RWPE2 (cell line): ENCODE measurements around the gene GRK6.

Experiments used
- ATAC-seq: fragments of 200-7000 bp; cut with Tn5 transposase; 3 replicates; pipeline ENCODE4 v1.9.1; 2021; ENCODE audit warnings: low read depth
- DNase-seq: peaks from one replicate; pipeline ENCODE4 v3.0.0-alpha.2; 2020; ENCODE audit warnings: low spot score
- H3K27ac ChIP-seq: fragments of 450-650 bp; 2 replicates; pipeline ENCODE4 v1.5.1; 2017; ENCODE audit warnings: mild to moderate bottlenecking; ENCODE audit not compliant: poor library complexity, severe bottlenecking
- H3K27me3 ChIP-seq: fragments of 250-450 bp; sonication (Bioruptor Pico); 2 replicates; pipeline ENCODE4 v1.5.1; 2021; ENCODE audit warnings: mild to moderate bottlenecking, moderate library complexity; ENCODE audit not compliant: insufficient read depth, poor library complexity, severe bottlenecking
- H3K36me3 ChIP-seq: fragments of 250-450 bp; sonication (Bioruptor Pico); 2 replicates; pipeline ENCODE4 v1.5.1; 2020; ENCODE audit warnings: low read depth, mild to moderate bottlenecking, moderate library complexity
- H3K4me1 ChIP-seq: fragments of 250-450 bp; sonication (Bioruptor Pico); 2 replicates; pipeline ENCODE4 v1.5.1; 2021; ENCODE audit warnings: mild to moderate bottlenecking, moderate library complexity; ENCODE audit not compliant: insufficient read depth, poor library complexity, severe bottlenecking
- H3K4me3 ChIP-seq: fragments of 250-450 bp; sonication (Bioruptor Pico); 2 replicates; pipeline ENCODE4 v1.5.1; 2021; ENCODE audit warnings: mild to moderate bottlenecking, moderate library complexity; ENCODE audit not compliant: severe bottlenecking
- H3K9me3 ChIP-seq: fragments of 250-450 bp; sonication (Bioruptor Pico); 2 replicates; pipeline ENCODE4 v1.5.1; 2021; ENCODE audit warnings: mild to moderate bottlenecking, moderate library complexity; ENCODE audit not compliant: severe bottlenecking
- TF ChIP-seq, protein P1 (sequence below): fragments of 450-650 bp; IDR thresholded peaks from one replicate; pipeline ENCODE4 v1.5.1; 2017; ENCODE audit warnings: mild to moderate bottlenecking, moderate library complexity; ENCODE audit not compliant: poor library complexity, severe bottlenecking

GRK6 gene

DNA sequence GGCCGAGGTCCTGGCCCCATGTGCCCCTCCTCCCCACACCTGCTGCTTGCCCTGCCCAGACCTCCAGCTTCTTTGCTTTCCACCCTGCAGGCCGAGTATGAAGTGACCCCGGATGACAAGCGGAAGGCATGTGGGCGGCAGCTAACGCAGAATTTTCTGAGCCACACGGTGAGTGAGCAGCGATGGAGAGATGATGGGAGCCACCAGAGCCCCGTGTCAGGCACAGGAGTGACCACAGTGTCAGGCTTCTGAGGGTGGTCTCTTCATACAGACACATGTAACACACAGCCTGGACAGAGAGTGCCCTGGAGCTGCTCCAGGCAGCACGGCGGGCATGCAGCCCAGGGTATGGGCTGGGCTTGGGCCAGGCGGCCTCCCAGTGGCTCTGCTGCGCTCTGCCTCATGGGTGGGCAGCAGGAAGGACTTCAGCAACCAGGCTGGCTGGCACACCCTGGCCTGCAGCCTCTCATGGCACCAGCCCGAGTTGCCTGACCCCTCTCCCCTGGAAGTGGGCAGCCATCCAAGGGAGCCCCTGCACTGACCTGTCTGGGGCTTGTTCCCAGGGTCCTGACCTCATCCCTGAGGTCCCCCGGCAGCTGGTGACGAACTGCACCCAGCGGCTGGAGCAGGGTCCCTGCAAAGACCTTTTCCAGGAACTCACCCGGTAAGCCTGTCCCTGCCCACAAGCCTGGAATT lies 5.8 kb downstream of the GRK6 start:
- ATAC-seq (no peak), DNase-seq (no peak)
- Histone ChIP-seq H3K27me3 (no peaks in the 10 kb centered on the region), H3K9me3 (no peaks in the 10 kb centered on the region), H3K36me3 (peaks cover 66% of the 10 kb centered on the region), H3K27ac (no peak overlapping the region), H3K4me3 (no peak overlapping the region), H3K4me1 (no peaks in the 10 kb centered on the region)
- TF ChIP-seq, protein P1, sequence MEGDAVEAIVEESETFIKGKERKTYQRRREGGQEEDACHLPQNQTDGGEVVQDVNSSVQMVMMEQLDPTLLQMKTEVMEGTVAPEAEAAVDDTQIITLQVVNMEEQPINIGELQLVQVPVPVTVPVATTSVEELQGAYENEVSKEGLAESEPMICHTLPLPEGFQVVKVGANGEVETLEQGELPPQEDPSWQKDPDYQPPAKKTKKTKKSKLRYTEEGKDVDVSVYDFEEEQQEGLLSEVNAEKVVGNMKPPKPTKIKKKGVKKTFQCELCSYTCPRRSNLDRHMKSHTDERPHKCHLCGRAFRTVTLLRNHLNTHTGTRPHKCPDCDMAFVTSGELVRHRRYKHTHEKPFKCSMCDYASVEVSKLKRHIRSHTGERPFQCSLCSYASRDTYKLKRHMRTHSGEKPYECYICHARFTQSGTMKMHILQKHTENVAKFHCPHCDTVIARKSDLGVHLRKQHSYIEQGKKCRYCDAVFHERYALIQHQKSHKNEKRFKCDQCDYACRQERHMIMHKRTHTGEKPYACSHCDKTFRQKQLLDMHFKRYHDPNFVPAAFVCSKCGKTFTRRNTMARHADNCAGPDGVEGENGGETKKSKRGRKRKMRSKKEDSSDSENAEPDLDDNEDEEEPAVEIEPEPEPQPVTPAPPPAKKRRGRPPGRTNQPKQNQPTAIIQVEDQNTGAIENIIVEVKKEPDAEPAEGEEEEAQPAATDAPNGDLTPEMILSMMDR, result no peak

GRCh38 chr5:177432839-177433657 lies 6.6 kb downstream of the GRK6 start:
- H3K27me3 ChIP-seq, result no peaks in the 10 kb centered on the region
- ATAC-seq (no peak), DNase-seq (no peak)
- no peak overlapping the region for H3K27ac ChIP-seq
- no peak overlapping the region for H3K4me3 ChIP-seq
- no peaks in the 10 kb centered on the region for H3K9me3 ChIP-seq
- TF ChIP-seq, protein P1, result no peak
- H3K36me3 ChIP-seq, result peaks cover 73% of the 10 kb centered on the region
- H3K4me1 ChIP-seq, result no peaks in the 10 kb centered on the region

DNA sequence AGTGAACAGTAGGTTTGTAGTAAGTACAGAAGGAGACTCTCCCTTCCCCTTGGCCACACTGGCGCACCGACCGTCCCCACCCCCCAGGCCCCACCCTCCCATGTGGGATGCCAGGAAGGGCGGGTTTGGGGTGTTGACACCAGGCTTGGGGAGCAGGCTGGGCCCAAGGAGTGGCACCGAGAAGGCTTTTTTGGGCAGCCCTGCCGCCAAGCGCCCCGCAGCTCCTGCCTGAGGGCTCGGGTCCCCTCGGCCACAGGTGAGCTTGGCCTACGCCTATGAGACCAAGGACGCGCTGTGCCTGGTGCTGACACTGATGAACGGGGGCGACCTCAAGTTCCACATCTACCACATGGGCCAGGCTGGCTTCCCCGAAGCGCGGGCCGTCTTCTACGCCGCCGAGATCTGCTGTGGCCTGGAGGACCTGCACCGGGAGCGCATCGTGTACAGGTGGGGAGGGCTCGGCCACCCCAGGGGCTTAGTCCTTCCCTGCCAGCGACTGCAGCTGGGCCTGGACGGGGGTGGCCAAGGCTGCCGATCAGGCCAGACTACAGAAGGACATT lies 7.3 kb downstream of the GRK6 start:
- TF ChIP-seq, protein P1, result no peak
- peaks cover 76% of the 10 kb centered on the region for H3K36me3 ChIP-seq
- H3K4me3 ChIP-seq, result no peak overlapping the region
- no peak for ATAC-seq
- no peaks in the 10 kb centered on the region for H3K4me1 ChIP-seq
- no peaks in the 10 kb centered on the region for H3K27me3 ChIP-seq
- H3K9me3 ChIP-seq, result no peaks in the 10 kb centered on the region
- H3K27ac ChIP-seq, result no peak overlapping the region
- peak; percentile 75 for DNase-seq

GRCh38 chr5:177434437-177434836 lies 8.0 kb downstream of the GRK6 start:
- Histone ChIP-seq H3K27me3 (no peaks in the 10 kb centered on the region), H3K9me3 (no peaks in the 10 kb centered on the region), H3K4me3 (no peak overlapping the region), H3K36me3 (peaks cover 76% of the 10 kb centered on the region), H3K27ac (no peak overlapping the region), H3K4me1 (no peaks in the 10 kb centered on the region)
- DNase-seq (no peak), ATAC-seq (no peak)
- TF ChIP-seq, protein P1, result no peak
